K562 (cell line): Measurements from ENCODE around the gene RBM44. TPM values are rescaled to one million over a fixed set of nuclear protein-coding genes. Genes with fewer than 3 reads are reported as not detected.

Experiments
- JUND ChIP-seq, 2 experiments: IDR thresholded peaks; 2 replicates in 1 of 2; 3 replicates in 1 of 2; pipeline ENCODE4 v1.6.1; 2011; ENCODE audit warnings: borderline replicate concordance in 2 of 2, low read depth in 2 of 2, low read length in 2 of 2, improper control_type of control experiment in 1 of 2, missing biosample characterization in 1 of 2, missing genetic modification characterization in 1 of 2, missing genetic modification reagents in 1 of 2
- TAF15 ChIP-seq: fragments of 200-400 bp; formaldehyde crosslinking; IDR thresholded peaks from 2 replicates; pipeline ENCODE4 v1.6.1; 2017; ENCODE audit warnings: mild to moderate bottlenecking, low read depth, low read length, moderate library complexity
- TCF7L2 ChIP-seq: fragments of 150-350 bp; IDR thresholded peaks from 2 replicates; pipeline ENCODE4 v1.6.1; 2016; ENCODE audit warnings: low read depth, mild to moderate bottlenecking, low read length, moderate library complexity
- polyA plus RNA-seq, 8 experiments: library from polyadenylated mRNA; depleted of rRNA in 4 of 8; stranded (reverse) in 5 of 8; unstranded in 3 of 8; fragments of >200 nt; fragmentation: Nextera tagmentation in 2 of 8; fragmentation: Illumina TruSeq in 1 of 8; extraction: Ambion mirVana in 2 of 8; extraction: Trizol in 1 of 8; gene quantifications; 2 replicates each; pipeline versions ENCODE4 v1.2.1 to v1.2.3, GENCODE V29; 2011 to 2014; ENCODE audit warnings: inconsistent platforms in 1 of 8, missing spikeins in 1 of 8
- total RNA-seq, 7 experiments: library from RNA; depleted of rRNA in 6 of 7; stranded (reverse); fragments of >200 nt in 6 of 7; fragmentation: Illumina TruSeq in 2 of 7; extraction: Trizol in 2 of 7; gene quantifications; 2 replicates each; pipeline versions ENCODE4 v1.2.1 to v1.2.3, GENCODE V29; 2011 to 2021; ENCODE audit warnings: low replicate concordance in 1 of 7
- TF ChIP-seq, protein P1 (sequence below), 2 experiments: fragments of 450-650 bp in 1 of 2; sonication (generic) in 1 of 2; formaldehyde crosslinking in 1 of 2; IDR thresholded peaks in 1 of 2; conservative IDR thresholded peaks in 1 of 2; 2 replicates each; pipeline versions ENCODE4 v1.6.1 to v1.8.1; 2016 to 2023; ENCODE audit warnings: mild to moderate bottlenecking in 2 of 2, moderate library complexity in 2 of 2, inconsistent platforms in 1 of 2, missing genetic modification reagents in 1 of 2
- TF ChIP-seq, protein P2 (sequence below), 2 experiments: IDR thresholded peaks in 1 of 2; conservative IDR thresholded peaks in 1 of 2; 2 replicates each; pipeline ENCODE4 v1.6.1; 2016; ENCODE audit warnings: low read depth in 2 of 2, mild to moderate bottlenecking in 1 of 2, missing compliant biosample characterization in 1 of 2, missing genetic modification characterization in 1 of 2, moderate library complexity in 1 of 2
- TF ChIP-seq, protein P3 (sequence below): fragments of 250-450 bp; sonication (Bioruptor Pico); IDR thresholded peaks from 2 replicates; pipeline ENCODE4 v1.4.0; 2020; ENCODE audit warnings: mild to moderate bottlenecking, moderate library complexity
- TF ChIP-seq, protein P4 (sequence below): fragments of 450-650 bp; formaldehyde crosslinking; IDR thresholded peaks from 2 replicates; pipeline ENCODE4 v1.4.0; 2020; ENCODE audit warnings: mild to moderate bottlenecking, moderate library complexity
- TF ChIP-seq, protein P5 (sequence below), 2 experiments: fragments of 450-650 bp; IDR thresholded peaks; 2 replicates each; pipeline ENCODE4 v1.6.1; 2016; ENCODE audit warnings: mild to moderate bottlenecking in 2 of 2, borderline replicate concordance in 1 of 2, low read depth in 1 of 2, moderate library complexity in 1 of 2

The RBM44 gene
- total and polyA plus RNA-seq, 9 of the 15 experiments (the other 6 are each of a cell fraction or from before 2014, with no cell fraction given), result 0.04 to 0.25 (median 0.13) TPM

DNA sequence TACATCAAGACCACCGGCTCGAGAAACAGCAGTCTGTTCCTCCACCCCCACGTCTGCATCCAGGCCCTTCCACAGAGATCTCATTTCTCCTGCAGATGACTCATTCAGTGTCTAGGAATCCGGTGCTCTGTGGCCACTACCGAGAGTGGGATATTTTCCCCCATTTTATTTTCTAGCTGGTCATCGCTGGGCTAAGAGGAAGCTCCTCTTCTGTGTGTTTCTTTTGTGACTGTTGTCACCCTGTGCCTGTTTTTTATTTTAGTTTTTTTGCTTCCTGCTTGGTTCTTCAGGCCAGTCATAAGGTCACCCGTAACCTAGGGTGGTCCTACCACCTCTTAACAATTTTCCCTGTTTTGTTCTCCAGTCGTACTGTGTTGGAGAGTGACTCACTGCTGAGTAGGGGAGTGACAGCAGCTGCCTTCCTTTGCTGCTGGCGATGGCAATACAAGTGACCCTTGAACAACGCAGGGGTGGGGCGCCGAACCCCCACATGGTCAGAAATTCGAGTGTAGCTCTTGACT, 67.6 kb downstream of the RBM44 start (continued):
- TF ChIP-seq, protein P1, sequence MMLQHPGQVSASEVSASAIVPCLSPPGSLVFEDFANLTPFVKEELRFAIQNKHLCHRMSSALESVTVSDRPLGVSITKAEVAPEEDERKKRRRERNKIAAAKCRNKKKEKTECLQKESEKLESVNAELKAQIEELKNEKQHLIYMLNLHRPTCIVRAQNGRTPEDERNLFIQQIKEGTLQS (IDR thresholded peaks at IDR 0.05), result peak; percentile 46; the same call in 1 of the 2 replicates
- TF ChIP-seq, protein P1 (CRISPR knock-in tag; conservative IDR thresholded peaks at IDR 0.05), result no peak
- TF ChIP-seq, protein P2, sequence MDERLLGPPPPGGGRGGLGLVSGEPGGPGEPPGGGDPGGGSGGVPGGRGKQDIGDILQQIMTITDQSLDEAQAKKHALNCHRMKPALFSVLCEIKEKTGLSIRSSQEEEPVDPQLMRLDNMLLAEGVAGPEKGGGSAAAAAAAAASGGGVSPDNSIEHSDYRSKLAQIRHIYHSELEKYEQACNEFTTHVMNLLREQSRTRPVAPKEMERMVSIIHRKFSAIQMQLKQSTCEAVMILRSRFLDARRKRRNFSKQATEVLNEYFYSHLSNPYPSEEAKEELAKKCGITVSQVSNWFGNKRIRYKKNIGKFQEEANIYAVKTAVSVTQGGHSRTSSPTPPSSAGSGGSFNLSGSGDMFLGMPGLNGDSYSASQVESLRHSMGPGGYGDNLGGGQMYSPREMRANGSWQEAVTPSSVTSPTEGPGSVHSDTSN (CRISPR knock-in tag; IDR thresholded peaks at IDR 0.05; ENCODE audit: low read depth), result no peak
- TF ChIP-seq, protein P2 (tag; conservative IDR thresholded peaks at IDR 0.05; ENCODE audit: low read depth), result no peak
- TF ChIP-seq TCF7L2 (no peak), JUND (IDR thresholded peaks at IDR 0.05; ENCODE audit: borderline replicate concordance, low read depth, low read length) (0 out of 2 replicates have a peak, but pooled peaks have one; percentile 35), JUND (tag; IDR thresholded peaks at IDR 0.05; ENCODE audit: borderline replicate concordance, low read depth, low read length) (no peak), TAF15 (no peak)
- TF ChIP-seq, protein P3, sequence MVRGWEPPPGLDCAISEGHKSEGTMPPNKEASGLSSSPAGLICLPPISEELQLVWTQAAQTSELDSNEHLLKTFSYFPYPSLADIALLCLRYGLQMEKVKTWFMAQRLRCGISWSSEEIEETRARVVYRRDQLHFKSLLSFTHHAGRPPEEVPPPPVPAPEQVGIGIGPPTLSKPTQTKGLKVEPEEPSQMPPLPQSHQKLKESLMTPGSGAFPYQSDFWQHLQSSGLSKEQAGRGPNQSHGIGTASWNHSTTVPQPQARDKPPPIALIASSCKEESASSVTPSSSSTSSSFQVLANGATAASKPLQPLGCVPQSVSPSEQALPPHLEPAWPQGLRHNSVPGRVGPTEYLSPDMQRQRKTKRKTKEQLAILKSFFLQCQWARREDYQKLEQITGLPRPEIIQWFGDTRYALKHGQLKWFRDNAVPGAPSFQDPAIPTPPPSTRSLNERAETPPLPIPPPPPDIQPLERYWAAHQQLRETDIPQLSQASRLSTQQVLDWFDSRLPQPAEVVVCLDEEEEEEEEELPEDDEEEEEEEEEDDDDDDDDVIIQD (CRISPR knock-in tag), result no peak
- TF ChIP-seq, protein P4, sequence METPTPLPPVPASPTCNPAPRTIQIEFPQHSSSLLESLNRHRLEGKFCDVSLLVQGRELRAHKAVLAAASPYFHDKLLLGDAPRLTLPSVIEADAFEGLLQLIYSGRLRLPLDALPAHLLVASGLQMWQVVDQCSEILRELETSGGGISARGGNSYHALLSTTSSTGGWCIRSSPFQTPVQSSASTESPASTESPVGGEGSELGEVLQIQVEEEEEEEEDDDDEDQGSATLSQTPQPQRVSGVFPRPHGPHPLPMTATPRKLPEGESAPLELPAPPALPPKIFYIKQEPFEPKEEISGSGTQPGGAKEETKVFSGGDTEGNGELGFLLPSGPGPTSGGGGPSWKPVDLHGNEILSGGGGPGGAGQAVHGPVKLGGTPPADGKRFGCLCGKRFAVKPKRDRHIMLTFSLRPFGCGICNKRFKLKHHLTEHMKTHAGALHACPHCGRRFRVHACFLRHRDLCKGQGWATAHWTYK (CRISPR knock-in tag), result no peak
- TF ChIP-seq, protein P5, sequence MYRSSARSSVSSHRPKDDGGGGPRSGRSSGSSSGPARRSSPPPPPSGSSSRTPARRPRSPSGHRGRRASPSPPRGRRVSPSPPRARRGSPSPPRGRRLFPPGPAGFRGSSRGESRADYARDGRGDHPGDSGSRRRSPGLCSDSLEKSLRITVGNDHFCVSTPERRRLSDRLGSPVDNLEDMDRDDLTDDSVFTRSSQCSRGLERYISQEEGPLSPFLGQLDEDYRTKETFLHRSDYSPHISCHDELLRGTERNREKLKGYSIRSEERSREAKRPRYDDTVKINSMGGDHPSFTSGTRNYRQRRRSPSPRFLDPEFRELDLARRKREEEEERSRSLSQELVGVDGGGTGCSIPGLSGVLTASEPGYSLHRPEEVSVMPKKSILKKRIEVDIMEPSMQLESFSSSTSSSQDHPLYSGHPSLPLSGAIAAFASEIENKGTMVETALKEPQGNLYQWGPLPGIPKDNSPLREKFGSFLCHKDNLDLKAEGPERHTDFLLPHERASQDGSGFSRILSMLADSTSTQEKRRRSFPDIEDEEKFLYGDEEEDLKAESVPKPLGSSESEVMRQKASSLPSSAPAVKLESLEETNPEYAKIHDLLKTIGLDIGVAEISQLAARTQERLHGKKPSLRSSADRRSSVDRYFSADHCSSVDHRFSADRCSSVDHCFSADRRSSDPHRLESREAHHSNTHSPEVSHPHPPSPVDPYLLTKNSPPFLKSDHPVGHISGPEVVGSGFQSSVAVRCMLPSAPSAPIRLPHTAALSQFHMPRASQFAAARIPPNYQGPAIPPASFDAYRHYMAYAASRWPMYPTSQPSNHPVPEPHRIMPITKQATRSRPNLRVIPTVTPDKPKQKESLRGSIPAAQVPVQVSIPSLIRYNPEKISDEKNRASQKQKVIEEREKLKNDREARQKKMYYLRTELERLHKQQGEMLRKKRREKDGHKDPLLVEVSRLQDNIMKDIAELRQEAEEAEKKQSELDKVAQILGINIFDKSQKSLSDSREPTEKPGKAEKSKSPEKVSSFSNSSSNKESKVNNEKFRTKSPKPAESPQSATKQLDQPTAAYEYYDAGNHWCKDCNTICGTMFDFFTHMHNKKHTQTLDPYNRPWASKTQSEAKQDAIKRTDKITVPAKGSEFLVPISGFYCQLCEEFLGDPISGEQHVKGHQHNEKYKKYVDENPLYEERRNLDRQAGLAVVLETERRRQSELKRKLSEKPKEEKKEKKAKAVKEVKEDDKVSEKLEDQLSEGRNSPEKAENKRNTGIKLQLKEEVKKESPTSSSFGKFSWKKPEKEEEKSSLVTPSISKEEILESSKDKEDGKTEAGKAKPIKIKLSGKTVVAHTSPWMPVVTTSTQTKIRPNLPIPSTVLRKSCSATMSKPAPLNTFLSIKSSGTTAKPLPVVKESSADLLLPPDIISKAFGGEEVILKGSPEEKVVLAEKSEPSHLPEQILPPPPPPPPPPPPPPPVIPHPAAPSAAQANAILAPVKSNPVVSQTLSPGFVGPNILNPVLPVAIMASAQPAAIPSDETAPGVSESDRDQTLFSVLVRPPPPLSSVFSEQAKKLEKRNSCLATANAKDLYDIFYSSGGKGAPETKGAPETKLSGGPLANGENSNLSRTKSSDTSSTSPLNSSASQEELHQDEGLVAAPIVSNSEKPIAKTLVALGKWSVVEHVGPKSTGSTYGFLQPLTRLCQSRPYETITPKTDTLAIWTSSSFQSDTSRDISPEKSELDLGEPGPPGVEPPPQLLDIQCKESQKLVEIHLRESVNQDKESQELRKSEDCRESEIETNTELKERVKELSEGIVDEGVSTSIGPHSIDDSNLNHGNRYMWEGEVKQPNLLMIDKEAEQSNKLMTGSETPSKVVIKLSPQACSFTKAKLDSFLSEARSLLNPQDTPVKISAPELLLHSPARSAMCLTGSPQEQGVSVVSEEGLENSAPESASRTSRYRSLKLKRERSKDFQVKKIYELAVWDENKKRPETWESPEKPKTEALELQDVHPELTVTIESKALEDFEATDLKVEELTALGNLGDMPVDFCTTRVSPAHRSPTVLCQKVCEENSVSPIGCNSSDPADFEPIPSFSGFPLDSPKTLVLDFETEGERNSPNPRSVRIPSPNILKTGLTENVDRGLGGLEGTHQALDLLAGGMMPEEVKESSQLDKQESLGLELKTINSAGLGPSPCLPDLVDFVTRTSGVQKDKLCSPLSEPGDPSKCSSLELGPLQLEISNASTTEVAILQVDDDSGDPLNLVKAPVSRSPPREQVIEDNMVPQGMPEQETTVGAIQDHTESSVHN (IDR thresholded peaks at IDR 0.05; ENCODE audit: borderline replicate concordance in 1 of 2, low read depth in 1 of 2), result no peak
